Frontal cortex (tissue), 4 donors: ENCODE results near the gene CUBN. TPM values are rescaled to one million over a fixed set of nuclear protein-coding genes. Genes with fewer than 3 reads are reported as not detected.
"Not testable (repeated sequence)": the region's sequence is repeated elsewhere in the genome, so short reads cannot be mapped to it uniquely, and the experiment has no call there.

Experiments
- DNase-seq, 2 donors: peaks; one replicate each; pipeline ENCODE4 v3.0.0; 2012; ENCODE audit warnings: low spot score in 2 of 2
- FAIRE-seq: peaks from 2 replicates; lab custom pipeline; 2012; peaks lifted over from hg19 to GRCh38; lab: Jason Lieb, UNC
- total RNA-seq: library from RNA; depleted of rRNA; stranded (reverse); fragments of >200 nt; gene quantifications from one replicate; pipeline ENCODE4 v1.2.3, GENCODE V29; 2014
- donor health status: control.
- donor health status: control.
- donor health status: control.

The CUBN gene
- total RNA-seq, 1 donor from 2014 or later: 1.2 TPM

GRCh38 chr10:17143055-17143690 lies 13.6 kb upstream of the CUBN start:
- no peak for DNase-seq
- FAIRE-seq: no peak

- no peak for DNase-seq
- no peak for FAIRE-seq
Observed at GRCh38 chr10:17141504-17142229, 12.1 kb upstream of the CUBN start.

GRCh38 chr10:17140386-17140761 lies 10.8 kb upstream of the CUBN start:
- DNase-seq (no peak), FAIRE-seq (no peak)

GRCh38 chr10:17138460-17139042 lies 8.9 kb upstream of the CUBN start:
- FAIRE-seq (no peak), DNase-seq (no peak)

GRCh38 chr10:17134737-17135260 lies 5.2 kb upstream of the CUBN start:
- FAIRE-seq (no peak), DNase-seq (no peak)

GRCh38 chr10:17134282-17134681 lies 4.7 kb upstream of the CUBN start:
- DNase-seq (no peak), FAIRE-seq (no peak)

GRCh38 chr10:17128261-17128660 lies 1.4 kb downstream of the CUBN start:
- DNase-seq: no peak
- no peak for FAIRE-seq

GRCh38 chr10:17126327-17126726 lies 3.3 kb downstream of the CUBN start:
- FAIRE-seq (no peak), DNase-seq (no peak)

- DNase-seq: no peak
- no peak for FAIRE-seq
Observed at GRCh38 chr10:17125206-17125893, 4.3 kb downstream of the CUBN start.

- DNase-seq (no peak), FAIRE-seq (no peak)
Observed at GRCh38 chr10:17123961-17124360, 5.7 kb downstream of the CUBN start.

- no peak for FAIRE-seq
Observed at GRCh38 chr10:17122726-17123661, 6.6 kb downstream of the CUBN start.

GRCh38 chr10:17122052-17122451 lies 7.6 kb downstream of the CUBN start:
- FAIRE-seq (no peak), DNase-seq (no peak)

More at GRCh38 chr10:17122726-17123661, 6.6 kb downstream of the CUBN start:
- no peak for DNase-seq

- FAIRE-seq (no peak), DNase-seq (no peak)
Observed at GRCh38 chr10:17120694-17121093, 8.9 kb downstream of the CUBN start.

GRCh38 chr10:17119845-17120244 lies 9.8 kb downstream of the CUBN start:
- no peak for FAIRE-seq

GRCh38 chr10:17116193-17116592 lies 13.4 kb downstream of the CUBN start:
- FAIRE-seq: no peak
- DNase-seq: no peak

More at GRCh38 chr10:17119845-17120244, 9.8 kb downstream of the CUBN start:
- DNase-seq: no peak

GRCh38 chr10:17115683-17116082 lies 13.9 kb downstream of the CUBN start:
- DNase-seq: no peak
- no peak for FAIRE-seq

GRCh38 chr10:17114878-17115444 lies 14.7 kb downstream of the CUBN start:
- not testable (repeated sequence) for FAIRE-seq, DNase-seq

- FAIRE-seq: no peak
- no peak for DNase-seq
Observed at GRCh38 chr10:17113889-17114540, 15.6 kb downstream of the CUBN start.

GRCh38 chr10:17113346-17113745 lies 16.3 kb downstream of the CUBN start:
- DNase-seq: no peak
- FAIRE-seq: no peak
